ENCODE results near the gene SUSD6.
"Not testable (repeated sequence)": the region's sequence is repeated elsewhere in the genome, so short reads cannot be mapped to it uniquely, and the experiment has no call there.

SUSD6 gene

DNA sequence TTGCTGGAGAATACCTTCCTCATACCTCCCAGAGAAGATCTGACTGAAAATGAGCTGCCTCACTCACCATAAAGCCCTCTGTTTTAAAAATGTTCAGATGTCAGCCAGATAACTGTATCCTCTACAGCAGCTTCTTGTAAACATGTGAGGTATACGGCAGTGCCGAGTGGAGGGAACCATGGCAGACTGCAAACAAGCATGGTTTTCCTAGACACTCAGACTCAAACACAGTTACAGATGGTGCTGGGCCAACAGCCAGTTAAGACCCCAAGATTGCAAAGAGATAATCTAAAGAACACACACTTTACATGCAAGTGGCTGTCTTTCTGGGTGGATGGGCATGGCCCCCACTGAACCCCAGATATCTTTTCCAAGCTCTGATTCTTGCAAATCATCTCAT is 20.1 kb upstream of the SUSD6 start:
- no peak for DNase-seq (ENCODE audit: low read depth in 4 of 4, low spot score in 1 of 4)

DNA sequence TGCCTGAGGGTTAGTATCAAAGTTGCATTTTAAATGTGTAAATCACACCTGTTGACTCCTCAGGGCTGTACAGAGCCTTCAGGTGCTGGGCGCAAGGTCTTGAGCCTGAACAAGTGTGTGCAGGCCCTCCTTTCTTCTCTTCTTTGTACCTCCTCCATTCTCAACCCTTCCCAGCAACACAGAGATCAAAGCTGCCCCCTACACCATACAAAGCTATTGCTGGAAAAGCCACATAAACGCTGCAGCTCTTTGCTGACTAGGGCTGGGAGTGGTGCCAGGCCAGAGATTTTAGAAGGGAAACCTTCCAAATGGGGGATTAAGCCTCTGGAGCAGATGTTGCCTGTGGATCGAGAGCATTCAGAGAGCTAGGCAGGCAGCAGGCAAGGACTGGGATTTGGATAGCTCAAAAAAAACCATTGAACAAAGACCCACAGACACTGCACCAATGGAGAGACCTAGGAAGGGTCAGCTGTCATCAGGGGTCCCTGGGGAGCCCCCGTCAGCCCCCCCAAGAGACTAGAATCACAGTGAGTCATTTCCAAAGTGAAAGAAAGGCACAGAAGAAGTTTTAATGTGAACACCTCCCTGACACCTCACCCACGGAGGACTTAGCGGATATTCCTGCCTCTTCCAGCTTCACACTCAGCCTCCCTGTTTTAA is 18.2 kb upstream of the SUSD6 start:
- no peak for DNase-seq (ENCODE audit: low read depth in 4 of 4, low spot score in 1 of 4)

DNA sequence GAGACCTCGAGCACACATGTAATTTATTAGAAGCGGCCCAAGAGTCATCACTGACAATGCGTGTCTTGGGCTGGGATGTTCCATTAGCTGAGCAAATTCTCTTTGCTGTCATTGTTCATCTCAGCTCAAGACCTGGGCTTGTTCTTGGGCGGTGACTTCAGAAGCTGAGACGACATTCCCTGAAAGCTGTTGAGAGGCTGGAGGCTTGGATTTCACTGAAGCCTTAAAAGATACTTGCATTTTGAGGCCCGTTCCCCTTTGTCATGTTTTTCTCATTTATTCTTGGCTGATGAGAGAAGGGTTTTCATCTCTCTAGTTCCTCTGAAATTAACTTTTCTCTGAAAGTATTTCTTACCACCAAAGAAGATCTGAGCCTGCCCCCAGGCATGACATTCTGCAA is 16.6 kb upstream of the SUSD6 start:
- DNase-seq (ENCODE audit: low read depth in 4 of 4, low spot score in 1 of 4), result no peak

DNA sequence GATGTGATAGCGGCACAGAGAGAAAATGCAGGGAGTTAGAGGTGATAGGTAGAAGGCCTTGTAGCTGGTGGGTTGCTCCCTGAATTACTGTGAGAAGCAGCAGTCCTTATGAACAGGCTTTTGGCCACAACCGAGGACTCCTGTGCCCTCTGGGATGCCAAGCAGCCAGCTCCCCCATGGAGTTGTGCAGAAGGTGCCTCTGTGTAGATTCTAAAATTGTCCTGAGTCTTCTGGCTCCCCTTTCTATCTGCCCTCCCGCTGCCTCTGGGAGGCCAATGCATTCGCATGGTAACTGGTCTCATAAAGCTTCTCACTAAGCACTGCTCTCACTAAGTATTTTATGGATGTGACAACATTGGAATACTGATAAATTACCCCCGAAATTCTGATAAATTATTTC is 16.1 kb upstream of the SUSD6 start:
- no peak for DNase-seq (ENCODE audit: low read depth in 4 of 4, low spot score in 1 of 4)

DNA sequence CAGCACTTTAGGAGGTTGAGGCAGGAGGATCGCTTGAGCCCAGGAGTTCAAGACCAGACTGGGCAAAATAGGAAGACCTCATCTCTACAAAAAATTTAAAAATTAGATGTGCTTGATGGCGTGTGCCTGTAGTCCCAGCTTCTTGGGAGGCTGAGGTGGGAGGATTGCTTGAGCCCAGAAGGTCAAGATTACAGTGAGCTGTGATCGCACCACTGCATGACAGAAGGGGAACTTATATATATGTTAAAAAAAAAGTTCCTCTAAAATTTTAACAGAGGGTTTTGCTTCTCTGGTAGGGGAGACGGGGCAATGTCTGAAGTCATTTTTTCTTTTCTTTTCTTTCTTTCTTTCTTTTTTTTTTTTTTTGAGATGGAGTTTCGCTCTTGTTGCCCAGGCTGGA is 12.0 kb upstream of the SUSD6 start:
- not testable (repeated sequence) for DNase-seq (ENCODE audit: low read depth in 4 of 4, low spot score in 1 of 4)

DNA sequence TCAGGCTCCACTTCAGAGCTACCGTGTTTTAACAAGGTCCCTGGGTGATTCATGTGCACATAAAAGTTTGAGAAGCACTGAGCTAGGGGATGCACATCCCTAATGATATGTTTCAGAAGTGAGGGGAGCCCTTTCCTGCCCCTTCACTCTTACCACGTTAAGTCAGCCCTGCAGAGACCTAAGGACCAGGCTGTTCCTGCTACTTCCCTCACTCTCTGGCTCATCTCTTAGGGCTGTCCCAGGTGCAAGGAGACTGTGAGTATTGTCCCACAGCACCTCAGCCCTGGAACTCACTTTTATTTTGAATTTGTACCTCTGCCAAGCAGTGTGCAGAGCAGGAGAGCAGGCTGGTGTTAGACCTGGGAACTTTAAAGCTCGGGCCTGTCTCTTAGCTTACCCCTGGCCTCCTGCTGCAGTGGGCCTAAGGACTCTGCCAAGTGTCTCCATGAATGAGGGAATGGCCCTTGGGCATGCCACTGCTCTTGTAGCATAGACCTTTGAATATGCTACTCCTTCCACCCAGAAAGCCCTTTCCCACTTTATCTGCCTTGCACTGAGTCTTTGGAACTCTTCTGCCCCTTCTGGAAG is 11.0 kb upstream of the SUSD6 start:
- DNase-seq (ENCODE audit: low read depth in 4 of 4, low spot score in 1 of 4), result no peak

DNA sequence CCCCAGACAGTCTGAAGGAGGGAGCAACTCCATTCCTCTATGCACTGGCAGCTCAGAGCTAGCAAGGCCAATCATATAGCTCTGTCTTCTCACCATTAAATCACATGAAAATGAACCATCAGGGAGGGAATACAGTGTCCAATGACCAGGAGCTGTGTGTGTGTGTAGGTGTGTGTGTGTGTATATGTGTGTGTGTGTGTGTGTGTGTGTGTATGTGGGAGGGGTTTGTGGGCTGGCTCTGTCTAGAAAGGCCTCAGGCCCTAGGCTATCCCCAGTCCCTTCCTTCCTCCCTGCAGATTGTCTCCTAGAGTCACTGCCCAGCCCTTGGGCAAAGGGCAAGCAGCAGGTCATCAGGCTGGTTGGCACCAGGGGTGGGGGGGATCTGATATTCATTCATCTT is 5.7 kb upstream of the SUSD6 start:
- DNase-seq (ENCODE audit: low read depth in 4 of 4, low spot score in 1 of 4), result no peak

DNA sequence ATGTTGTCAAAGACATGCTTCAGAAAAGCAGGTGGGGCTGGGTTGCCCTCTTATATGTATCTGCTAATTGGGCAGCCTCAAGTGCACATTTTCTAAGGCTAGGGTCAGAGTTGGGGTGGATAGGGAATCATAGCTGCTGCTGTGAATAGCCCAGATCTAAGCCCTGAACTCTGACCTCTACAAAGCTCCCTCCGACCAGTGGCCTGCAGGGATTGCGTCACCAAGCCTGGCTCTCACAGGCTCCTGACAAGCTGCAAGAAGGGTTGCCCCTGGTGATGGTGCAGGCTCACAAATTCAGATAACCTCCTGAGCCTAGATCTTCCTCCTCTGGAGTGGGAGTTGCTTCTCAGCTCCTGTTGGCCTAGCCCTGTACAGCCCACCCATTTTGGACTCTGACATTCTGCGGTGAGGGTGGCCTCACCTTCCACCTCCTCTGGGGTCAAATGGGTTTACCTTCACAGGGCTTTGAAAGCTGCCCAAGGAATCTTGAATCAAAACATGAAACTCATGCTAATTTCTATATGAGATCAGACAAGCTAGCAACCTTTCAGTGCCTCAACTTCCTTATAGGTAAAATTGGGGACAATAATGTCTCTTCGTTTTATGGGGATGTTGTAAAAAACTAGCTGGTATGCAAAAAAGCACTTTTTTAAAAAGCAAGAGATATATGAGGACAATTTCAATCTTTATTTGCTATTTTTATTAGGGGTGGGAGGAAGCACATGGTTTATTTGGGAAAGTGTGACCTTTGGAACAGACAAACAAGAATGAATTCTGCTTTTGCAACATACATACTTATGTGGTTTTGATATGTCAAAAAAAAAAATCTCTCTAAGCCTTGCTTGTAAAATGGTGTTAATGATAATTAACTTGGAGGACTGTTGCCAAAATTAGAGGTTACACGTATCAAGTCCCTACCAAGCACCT is 4.9 kb upstream of the SUSD6 start:
- no peak for DNase-seq (ENCODE audit: low read depth in 4 of 4, low spot score in 1 of 4)

DNA sequence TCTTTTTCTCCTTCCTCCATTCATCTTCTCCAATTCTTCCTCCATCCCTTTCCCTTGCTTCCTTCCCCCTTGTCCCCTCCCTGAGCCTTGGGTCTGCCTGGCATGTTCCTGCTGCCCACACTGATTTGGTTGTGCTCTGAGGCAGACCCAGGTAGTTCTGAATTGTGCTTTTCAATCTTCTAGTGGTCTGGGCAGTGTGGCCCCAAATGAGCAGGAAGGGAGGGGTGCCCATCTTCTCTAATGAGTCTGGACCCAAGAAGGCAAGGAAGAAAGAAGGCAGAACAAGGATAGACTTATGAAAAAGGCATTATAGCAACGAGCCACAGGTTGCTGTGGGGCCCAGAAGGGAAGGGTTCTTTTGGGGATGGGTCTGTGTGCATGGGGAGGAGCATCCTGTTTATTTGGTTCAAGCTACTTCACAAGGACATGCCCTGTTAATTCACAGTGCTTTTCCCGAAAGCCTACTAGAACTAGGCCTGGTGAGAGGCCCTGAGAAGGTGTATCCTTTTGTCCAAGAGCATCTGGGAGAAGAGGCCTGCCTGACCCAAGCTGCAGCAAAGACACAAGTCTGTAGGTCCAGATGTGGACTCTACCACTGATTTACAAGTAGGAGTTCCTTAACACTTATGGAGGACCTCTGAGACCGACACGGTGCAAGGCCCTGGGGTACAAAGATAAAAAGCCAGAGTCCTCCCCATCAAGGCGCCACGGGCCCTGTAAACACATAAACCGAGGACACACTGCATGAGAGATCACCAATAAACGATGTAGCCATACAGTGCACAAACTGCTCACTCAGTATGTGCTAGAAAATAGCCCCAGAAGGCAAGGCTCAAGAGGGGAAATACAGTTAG is 1.1 kb upstream of the SUSD6 start:
- no peak for DNase-seq (ENCODE audit: low read depth in 4 of 4, low spot score in 1 of 4)

DNA sequence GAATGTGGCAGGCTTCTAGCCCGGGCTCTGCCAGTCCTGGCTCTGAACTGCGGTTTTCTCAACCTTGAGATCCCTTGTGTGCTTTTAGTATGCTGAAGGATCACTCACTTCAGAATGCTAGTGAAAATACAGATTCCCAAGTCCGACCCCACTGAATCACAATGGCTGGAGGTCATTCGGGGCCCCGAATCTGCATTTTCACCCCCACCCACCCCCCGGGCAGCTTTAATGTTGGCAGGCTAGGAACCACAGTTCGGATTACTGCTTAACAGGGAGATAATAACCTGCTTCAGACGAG is 573 bp upstream of the SUSD6 start:
- no peak for DNase-seq (ENCODE audit: low read depth in 4 of 4, low spot score in 1 of 4)

DNA sequence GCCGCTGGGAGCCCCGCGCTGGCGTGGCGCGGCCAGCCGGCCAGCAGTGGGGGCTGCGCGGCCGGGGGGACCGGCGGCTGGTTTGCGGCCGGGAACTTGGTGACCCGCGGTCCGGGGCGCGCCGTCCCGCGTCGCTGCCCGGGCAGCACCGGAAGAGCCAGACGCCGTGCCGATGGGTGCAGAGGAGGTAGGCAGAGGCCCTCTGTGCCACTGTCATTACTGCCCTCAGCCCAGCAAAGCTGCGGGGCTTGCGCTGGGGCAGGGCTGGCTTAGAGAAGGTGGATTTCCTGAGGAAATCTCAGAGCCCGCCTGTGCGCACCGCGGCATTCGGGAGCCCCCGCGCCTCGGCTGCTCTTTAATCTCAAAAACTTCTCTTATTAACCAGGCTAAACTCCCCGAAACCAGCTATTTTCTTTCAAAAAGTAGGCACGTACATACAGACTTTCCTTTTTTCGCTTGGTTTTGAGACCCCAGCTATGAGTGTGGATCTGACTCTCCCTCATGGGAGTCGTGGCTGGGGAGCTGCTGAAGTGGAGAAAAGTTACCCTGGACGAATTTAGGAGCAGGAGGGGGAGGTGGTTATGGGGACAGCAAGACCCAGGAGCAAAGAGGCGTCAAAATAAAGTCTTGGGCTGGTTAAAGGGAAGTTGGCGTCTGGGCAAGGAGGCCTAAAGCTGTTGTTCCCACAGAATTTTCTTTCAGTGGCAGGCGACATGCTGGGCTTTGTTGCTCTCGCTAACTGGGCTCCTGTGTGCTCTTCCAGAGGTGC is 802 bp downstream of the SUSD6 start:
- no peak for DNase-seq (ENCODE audit: low read depth in 4 of 4, low spot score in 1 of 4)

DNA sequence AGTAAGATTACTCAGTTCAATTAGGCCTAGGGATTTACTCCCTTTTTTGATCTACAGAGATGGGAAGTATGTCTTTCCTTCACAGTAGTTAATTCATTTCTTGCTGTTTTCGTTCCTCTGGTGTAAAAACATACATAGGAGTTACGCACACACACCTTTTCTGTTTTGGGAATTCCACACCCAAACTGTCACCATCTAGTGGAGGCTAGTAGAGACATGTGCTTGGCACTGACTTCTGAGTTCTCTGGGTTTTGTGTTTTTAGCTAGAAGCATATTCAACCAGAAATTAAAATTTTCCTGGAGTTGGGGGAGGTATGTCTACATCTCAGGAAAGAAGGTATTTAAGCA is 1.4 kb downstream of the SUSD6 start:
- DNase-seq (ENCODE audit: low read depth in 4 of 4, low spot score in 1 of 4), result no peak

DNA sequence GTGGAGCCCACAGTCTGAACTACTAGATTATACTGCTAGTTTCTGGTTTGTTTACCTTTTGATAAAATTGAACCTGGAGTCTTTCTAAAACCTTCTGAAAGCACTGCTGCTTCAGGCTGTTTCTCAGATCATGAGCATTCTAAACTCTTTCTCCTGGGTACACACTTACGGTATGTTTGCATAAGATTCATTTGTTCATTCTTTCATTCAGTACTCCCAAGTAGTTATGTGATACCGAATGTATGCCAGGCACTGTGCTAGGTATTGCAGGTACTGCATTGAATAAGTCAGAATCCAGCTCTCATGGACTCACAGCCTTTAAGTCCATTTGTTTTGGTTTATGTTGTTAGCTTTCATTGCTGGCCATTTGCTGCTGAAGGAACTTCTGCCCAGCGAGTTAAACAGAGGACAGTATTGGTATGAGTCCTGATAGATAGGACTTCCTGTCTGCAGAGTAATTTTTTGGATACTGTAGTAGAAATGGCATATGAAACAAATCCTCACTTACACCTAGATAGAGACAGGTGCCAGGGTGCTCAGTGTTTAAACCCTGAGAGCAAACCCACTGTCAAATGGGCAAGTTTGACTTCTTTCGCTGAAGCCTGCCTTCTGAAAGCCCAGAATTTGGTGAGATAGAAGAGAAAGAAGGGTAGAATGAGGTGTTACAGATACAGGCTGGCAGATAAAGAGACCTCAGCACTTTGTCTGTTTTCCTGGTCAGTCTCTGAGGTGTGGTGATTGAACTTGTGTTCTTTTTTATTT is 2.1 kb downstream of the SUSD6 start:
- DNase-seq (ENCODE audit: low read depth in 4 of 4, low spot score in 1 of 4), result no peak

DNA sequence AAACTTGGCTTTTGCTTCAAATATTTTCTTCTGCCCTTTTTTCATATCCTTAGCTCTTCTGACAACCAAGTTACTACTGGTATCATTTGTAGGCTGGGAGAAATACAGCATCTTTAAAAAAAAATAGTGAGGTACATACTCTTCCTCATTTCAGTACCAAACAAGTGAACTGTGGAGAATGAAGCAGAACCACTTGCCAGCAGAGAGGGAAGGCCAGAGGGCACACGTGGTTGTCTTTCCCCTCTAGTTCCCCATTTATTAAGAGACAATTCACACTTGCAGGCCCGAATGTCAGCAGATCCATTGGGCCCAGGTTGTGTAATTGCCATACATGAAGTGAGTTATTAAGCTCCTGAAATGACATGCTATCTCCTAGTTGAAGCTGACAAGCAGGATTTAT is 3.2 kb downstream of the SUSD6 start:
- DNase-seq (ENCODE audit: low read depth in 4 of 4, low spot score in 1 of 4), result no peak

DNA sequence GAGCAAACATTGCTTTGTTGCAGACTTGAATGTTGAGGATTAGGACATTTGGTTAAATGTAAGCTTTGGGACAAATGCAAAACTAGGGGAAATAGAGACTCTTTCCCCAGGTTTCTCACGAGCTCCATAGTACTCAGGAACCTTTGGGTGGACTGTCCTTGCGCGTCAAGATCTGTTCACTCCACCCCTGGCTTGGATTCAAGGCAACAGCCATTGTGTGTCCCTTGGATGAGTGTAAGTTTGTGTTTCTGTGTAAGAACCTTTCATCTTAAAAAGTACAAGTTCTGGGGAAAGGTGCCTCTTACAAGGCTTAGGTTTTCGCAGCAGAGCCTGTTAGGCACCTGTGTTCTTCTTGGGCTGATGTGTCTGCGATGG is 3.7 kb downstream of the SUSD6 start:
- DNase-seq (ENCODE audit: low read depth in 4 of 4, low spot score in 1 of 4), result no peak

DNA sequence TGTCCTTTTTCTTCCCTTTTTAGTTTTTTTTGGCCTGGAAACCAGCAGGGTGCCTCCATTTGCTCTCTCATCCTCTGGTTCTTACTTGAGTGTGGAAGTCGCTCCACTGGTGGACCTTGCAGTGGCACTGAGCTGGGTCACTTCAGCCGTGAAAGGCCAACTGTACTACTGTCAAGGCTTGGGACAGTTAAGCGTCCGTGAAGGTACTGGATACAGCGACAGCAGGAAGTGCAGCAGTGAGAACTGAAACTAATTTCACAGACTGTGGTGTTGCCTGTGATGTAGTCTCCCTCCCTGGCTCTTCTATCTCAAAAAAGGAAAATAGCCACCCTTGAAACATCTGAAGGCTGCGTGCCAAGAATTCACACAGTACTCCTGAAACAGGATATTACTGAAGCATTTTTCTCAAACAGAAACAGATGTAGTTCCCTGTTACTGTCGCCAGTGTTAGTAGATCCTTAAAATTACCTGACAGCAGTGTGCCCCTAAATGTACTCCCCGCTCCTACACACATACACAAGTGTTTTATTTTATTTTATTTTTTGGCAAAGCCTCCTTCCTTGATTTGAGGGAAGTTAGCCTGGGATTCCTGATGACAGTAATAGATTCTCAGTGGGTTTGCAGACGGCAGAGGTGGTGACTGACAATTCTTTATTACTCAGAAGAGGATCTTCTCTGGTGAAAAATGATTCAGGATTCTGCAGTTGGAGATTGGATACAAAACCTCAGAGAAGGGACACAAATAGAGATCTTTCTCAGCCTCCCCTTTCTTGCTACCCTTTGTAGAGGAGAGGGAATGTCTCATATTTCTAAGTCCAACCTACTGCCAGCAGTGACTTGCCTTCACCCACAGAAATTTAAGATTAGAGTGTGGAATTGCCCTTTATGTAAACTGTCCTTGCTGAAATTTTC is 4.4 kb downstream of the SUSD6 start:
- no peak for DNase-seq (ENCODE audit: low read depth in 4 of 4, low spot score in 1 of 4)

DNA sequence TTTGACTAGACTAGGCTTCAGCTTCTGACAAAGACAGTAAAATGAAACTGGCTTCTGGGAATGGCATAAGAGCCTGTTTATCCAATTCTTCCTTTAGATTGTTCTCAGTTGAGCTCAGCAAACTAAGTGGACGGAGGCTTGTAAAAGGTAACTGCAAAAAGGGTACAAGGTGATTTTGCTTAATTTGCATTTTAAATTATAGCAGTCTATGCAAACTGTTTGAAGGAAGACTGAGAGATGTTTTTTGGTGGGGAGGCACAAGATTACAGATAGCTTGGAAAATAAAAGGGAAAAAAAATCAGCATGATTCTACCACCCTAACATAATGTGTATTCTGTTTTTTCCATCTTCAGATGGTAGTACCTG is 5.0 kb downstream of the SUSD6 start:
- no peak for DNase-seq (ENCODE audit: low read depth in 4 of 4, low spot score in 1 of 4)

DNA sequence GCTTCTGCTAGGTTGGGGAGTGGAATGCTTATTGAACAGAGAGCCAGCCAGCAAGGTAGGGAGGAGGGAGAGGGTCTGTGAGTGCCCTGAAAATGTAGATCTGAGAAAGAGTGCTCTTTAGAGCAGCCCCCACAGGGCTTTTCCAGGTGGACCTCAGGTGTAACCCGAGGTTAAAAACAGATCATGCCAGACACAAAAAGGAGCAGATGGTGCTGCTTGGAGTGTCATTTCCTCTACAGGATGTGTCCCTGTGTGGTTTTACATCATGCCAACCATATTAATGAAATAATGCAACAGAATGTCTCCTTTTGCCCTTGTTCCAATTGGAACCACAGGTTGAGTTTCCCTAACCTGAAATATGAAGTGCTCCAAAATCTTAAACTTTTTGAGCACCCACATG is 6.4 kb downstream of the SUSD6 start:
- DNase-seq (ENCODE audit: low read depth in 4 of 4, low spot score in 1 of 4), result no peak

DNA sequence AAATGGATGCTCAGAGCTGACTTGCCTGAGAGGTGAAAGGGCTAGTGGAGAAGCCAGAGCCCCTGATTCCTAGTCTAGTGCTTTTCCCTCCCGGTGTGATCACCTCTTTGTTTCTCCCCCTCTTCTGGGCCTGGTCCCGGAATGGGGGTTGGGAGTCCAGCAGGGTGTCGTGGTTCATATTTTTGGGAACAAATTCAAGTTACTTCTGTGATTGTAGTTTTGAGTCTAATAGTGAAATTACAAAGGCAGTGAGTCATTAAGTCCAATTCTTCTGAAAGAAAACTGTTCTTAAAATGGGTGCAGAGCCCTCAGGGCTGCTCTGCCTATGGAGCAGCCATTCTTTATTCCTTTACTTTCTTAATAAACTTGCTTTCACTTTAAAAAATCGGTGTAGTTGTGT is 7.6 kb downstream of the SUSD6 start:
- DNase-seq (ENCODE audit: low read depth in 4 of 4, low spot score in 1 of 4), result no peak

Measured in stimulated activated CD4-positive, alpha-beta T cell treated with anti-CD3 and anti-CD28 coated beads, Interleukin-1b, Interleukin-23, amount 100 ng/mL, for 24 hours (primary cell).